ENCODE results near the gene STK32B. TPM values are rescaled to one million over a fixed set of nuclear protein-coding genes. Genes with fewer than 3 reads are reported as not detected.

The STK32B gene
- total and polyA plus RNA-seq, 7 experiments from 2014 or later, result 1.7 TPM; not detected in 6

DNA sequence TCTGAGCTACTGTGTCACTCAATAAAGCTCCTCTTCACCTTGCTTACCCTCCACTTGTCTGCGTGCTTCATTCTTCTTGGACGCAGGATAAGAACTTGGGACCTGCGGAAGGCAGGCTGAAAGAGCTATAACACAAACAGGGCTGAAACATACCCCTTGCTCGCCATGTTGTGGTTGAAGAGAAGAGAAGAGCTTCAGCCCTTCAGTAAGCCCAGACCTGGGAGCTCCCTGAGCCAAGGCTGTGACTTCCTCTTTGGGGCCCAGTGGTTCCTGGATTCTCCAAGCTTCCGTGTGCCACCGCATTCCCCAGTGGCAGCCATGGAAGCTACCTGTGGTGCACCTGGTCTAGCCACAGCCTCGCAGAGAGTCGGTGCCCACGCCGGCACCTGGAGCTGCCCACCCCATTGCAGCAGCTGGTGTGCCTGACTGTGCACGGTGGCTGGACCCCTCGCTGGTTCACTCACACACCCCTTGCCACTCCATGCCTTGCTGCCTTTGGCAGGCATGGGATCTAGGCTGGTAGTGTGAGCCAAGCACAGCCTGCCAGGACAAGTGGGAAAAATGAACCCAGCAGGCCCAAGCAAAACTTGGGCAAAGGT is 496.5 kb downstream of the STK32B start:
- ATAC-seq, result no peak
- Histone ChIP-seq H3K27me3 (ENCODE audit: control insufficient read depth in 2 of 2, insufficient read depth in 2 of 2, low read length in 2 of 2) (no peaks in the 10 kb centered on the region), H3K36me3 (ENCODE audit: control insufficient read depth in 2 of 3, insufficient read depth in 3 of 3, low read length in 3 of 3) (no peaks in the 10 kb centered on the region), H3K4me1 (ENCODE audit: control insufficient read depth in 2 of 2, insufficient read depth in 2 of 2, low read length in 2 of 2) (no peaks in the 10 kb centered on the region), H3K4me3 (ENCODE audit: low read length) (no peak overlapping the region), H3K27ac (ENCODE audit: low read depth, low read length) (no peak overlapping the region), H3K9me3 (ENCODE audit: control insufficient read depth in 2 of 3, low read length in 3 of 3) (peaks cover 0 to 9% (median 0%) of the 10 kb centered on the region in 3 experiments)
- Mint-ChIP-seq H3K27me3 (peaks cover 0 to 21% (median 7%) of the 10 kb centered on the region in 5 donors), H3K27ac (no peak overlapping the region), H3K36me3 (peaks cover 0 to 11% (median 0%) of the 10 kb centered on the region in 5 donors), H3K9me3 (peaks cover 4 to 33% (median 13%) of the 10 kb centered on the region in 11 donors), H3K4me3 (no peak overlapping the region), H3K4me1 (no peaks in the 10 kb centered on the region)
- POLR2A ChIA-PET, result no interaction called here
- no peak for DNase-seq
- CTCF ChIA-PET, result no interaction called here
- intact Hi-C loops (cut with micrococcal nuclease), result no loop called here

Other genes with a start within 250 kb of the STK32B start
- not detected for gene MSX1, start 191.8 kb upstream of the STK32B start, total RNA-seq
- gene MSX1, start 191.8 kb upstream of the STK32B start, polyA plus RNA-seq, result not detected
- 1 to 10 TPM in 1 of 5 experiments, not detected in 4; 1.6 TPM for gene CYTL1, start 32.0 kb upstream of the STK32B start, total RNA-seq
- gene CYTL1, start 32.0 kb upstream of the STK32B start, polyA plus RNA-seq, result not detected

All from naive thymus-derived CD4-positive, alpha-beta T cell (primary cell).